Neuronal stem cell (in vitro differentiated cells): ENCODE measurements around the gene TNFSF15.

ENCODE experiments used
- DNase-seq: peaks from one replicate; pipeline ENCODE4 v3.0.0-alpha.2; 2013; ENCODE audit warnings: low spot score
- H2AFZ ChIP-seq: one replicate; pipeline ENCODE4 v1.6.1; 2013; ENCODE audit warnings: mild to moderate bottlenecking, low read length, inconsistent platforms
- H2AK5ac ChIP-seq: 2 replicates; pipeline ENCODE4 v1.6.1; 2013; ENCODE audit warnings: low read depth, mild to moderate bottlenecking, inconsistent platforms, low read length, moderate library complexity, mixed read lengths
- H2BK120ac ChIP-seq: 2 replicates; pipeline ENCODE4 v1.6.1; 2013; ENCODE audit warnings: low read depth, mild to moderate bottlenecking, inconsistent platforms, low read length, moderate library complexity, mixed read lengths
- H2BK12ac ChIP-seq: one replicate; pipeline ENCODE4 v1.6.1; 2013; ENCODE audit warnings: low read length, inconsistent platforms
- H2BK15ac ChIP-seq: 2 replicates; pipeline ENCODE4 v1.6.1; 2013; ENCODE audit warnings: mild to moderate bottlenecking, low read length, inconsistent platforms, mixed read lengths
- H2BK5ac ChIP-seq: one replicate; pipeline ENCODE4 v1.6.1; 2013; ENCODE audit warnings: inconsistent platforms, mild to moderate bottlenecking, low read length, moderate library complexity
- H3K14ac ChIP-seq: one replicate; pipeline ENCODE4 v1.6.1; 2013; ENCODE audit warnings: low read length, inconsistent platforms
- H3K18ac ChIP-seq: 2 replicates; pipeline ENCODE4 v1.6.1; 2013; ENCODE audit warnings: low read length, inconsistent platforms
- H3K23ac ChIP-seq: 2 replicates; pipeline ENCODE4 v1.6.1; 2013; ENCODE audit warnings: low read depth, mild to moderate bottlenecking, mixed read lengths, low read length, inconsistent platforms; ENCODE audit not compliant: poor library complexity
- H3K27ac ChIP-seq: replicated peaks from 3 replicates; pipeline ENCODE4 v1.5.1; 2013; ENCODE audit warnings: low read length, inconsistent platforms
- H3K27me3 ChIP-seq, 3 experiments: 2 replicates each; pipeline ENCODE4 v1.6.1; 2013; ENCODE audit warnings: low read length in 3 of 3, mild to moderate bottlenecking in 2 of 3, inconsistent platforms in 1 of 3, low read depth in 1 of 3, mixed read lengths in 1 of 3, moderate library complexity in 1 of 3; ENCODE audit not compliant: control insufficient read depth in 3 of 3, insufficient read depth in 3 of 3
- H3K36me3 ChIP-seq, 2 donors: replicated peaks in 1 of 2; 2 replicates each; pipeline ENCODE4 v1.6.1; 2013; ENCODE audit warnings: low read length in 2 of 2; ENCODE audit not compliant: control insufficient read depth in 2 of 2, insufficient read depth in 2 of 2
- H3K4ac ChIP-seq: 2 replicates; pipeline ENCODE4 v1.6.1; 2013; ENCODE audit warnings: inconsistent platforms, mild to moderate bottlenecking, low read length, moderate library complexity
- H3K4me1 ChIP-seq, 2 donors: 1 replicate in 1 of 2; 2 replicates in 1 of 2; pipeline ENCODE4 v1.6.1; 2013; ENCODE audit warnings: low read length in 2 of 2, low read depth in 1 of 2; ENCODE audit not compliant: control insufficient read depth in 2 of 2, insufficient read depth in 1 of 2
- H3K4me2 ChIP-seq: one replicate; pipeline ENCODE4 v1.6.1; 2013; ENCODE audit warnings: mild to moderate bottlenecking, low read length, inconsistent platforms; ENCODE audit not compliant: insufficient read depth, poor library complexity, severe bottlenecking
- H3K4me3 ChIP-seq, 2 donors: 2 replicates each; pipeline ENCODE4 v1.5.1; 2013; ENCODE audit warnings: low read length in 2 of 2, mild to moderate bottlenecking in 2 of 2, inconsistent platforms in 1 of 2, moderate library complexity in 1 of 2
- H3K79me1 ChIP-seq: one replicate; pipeline ENCODE4 v1.6.1; 2013; ENCODE audit warnings: low read depth, mild to moderate bottlenecking, inconsistent platforms, low read length, moderate library complexity
- H3K9ac ChIP-seq: one replicate; pipeline ENCODE4 v1.6.1; 2013; ENCODE audit warnings: mild to moderate bottlenecking, low read depth, low read length, inconsistent platforms; ENCODE audit not compliant: poor library complexity
- H3K9me3 ChIP-seq, 2 donors: replicated peaks in 1 of 2; 2 replicates each; pipeline versions ENCODE3 to v1.6.1; 2013; ENCODE audit warnings: low read length in 2 of 2, mild to moderate bottlenecking in 2 of 2, inconsistent platforms in 1 of 2, low read depth in 1 of 2, mixed read lengths in 1 of 2, moderate library complexity in 1 of 2; ENCODE audit not compliant: control insufficient read depth in 2 of 2, insufficient read depth in 1 of 2
- H4K8ac ChIP-seq: one replicate; pipeline ENCODE4 v1.6.1; 2013; ENCODE audit warnings: low read depth, mild to moderate bottlenecking, inconsistent platforms, low read length, moderate library complexity
- H4K91ac ChIP-seq: one replicate; pipeline ENCODE4 v1.6.1; 2013; ENCODE audit warnings: low read length, low read depth, mild to moderate bottlenecking, inconsistent platforms; ENCODE audit not compliant: poor library complexity
- WGBS, 2 donors: extraction: QIAGEN DNeasy Blood & Tissue Kit; methylation state at CpG; one replicate each; pipeline ENCODE4 v1.1.7; 2013; ENCODE audit warnings: missing lambda C conversion rate in 2 of 2, mixed read lengths in 1 of 2; ENCODE audit not compliant: insufficient read length in 2 of 2, insufficient replicate concordance in 1 of 2; ENCODE audit errors: extremely low coverage in 2 of 2; 5-methylcytosine and 5-hydroxymethylcytosine counted together

TNFSF15 gene

DNA sequence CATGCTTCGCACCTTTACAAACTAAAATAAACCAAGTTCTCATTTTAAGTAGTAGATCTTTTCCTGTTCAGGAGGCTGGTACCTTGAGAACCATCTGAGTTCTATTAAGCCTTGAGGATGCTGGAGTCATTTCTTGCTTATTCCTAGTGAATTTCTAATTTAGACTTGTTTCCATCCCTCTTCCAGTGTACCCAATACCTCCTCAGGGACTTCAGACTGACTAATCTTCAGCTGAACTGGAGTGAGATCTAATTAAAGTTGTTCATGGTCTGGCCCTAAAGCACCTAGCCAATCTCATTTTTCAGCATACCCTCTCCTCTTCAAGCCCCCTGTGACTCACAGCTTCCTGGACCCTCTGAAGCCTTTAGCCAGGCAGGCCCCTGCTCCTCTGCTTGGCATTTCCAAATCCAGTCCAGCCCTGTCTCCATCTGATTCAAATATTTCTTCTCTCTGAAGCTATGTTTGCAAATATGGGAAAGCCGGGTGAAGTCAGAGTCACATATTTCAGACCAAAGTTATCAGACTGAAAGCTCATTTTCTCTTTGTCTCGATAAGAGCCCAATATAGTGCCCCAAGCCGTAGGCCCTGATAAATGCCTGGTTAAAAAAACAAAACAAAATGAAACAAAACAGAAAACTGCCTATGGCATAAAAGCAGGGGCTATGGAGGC lies 19.4 kb upstream of the TNFSF15 start:
- no CpG with 5 or more reads among the region's 4 CpGs for WGBS, 2 donors
- H4K8ac ChIP-seq, result no peak overlapping the region
- no peak for DNase-seq
- no peaks in the 10 kb centered on the region for H3K79me1 ChIP-seq
- no peak overlapping the region for H3K4me2 ChIP-seq
- H3K27me3 ChIP-seq, result no peaks in the 10 kb centered on the region
- H3K27ac ChIP-seq, result no peak overlapping the region
- H3K14ac ChIP-seq, result no peak overlapping the region
- no peaks in the 10 kb centered on the region for H3K36me3 ChIP-seq
- no peak overlapping the region for H2AK5ac ChIP-seq
- H2AFZ ChIP-seq, result no peak overlapping the region
- H2BK5ac ChIP-seq, result no peak overlapping the region
- no peak overlapping the region for H3K4ac ChIP-seq
- H3K4me3 ChIP-seq, result no peak overlapping the region
- H3K9me3 ChIP-seq, result no peaks in the 10 kb centered on the region
- H2BK15ac ChIP-seq, result no peak overlapping the region
- H3K9ac ChIP-seq, result no peak overlapping the region
- no peak overlapping the region for H4K91ac ChIP-seq
- no peak overlapping the region for H3K23ac ChIP-seq
- H2BK12ac ChIP-seq, result no peak overlapping the region
- H2BK120ac ChIP-seq, result no peak overlapping the region
- no peaks in the 10 kb centered on the region for H3K4me1 ChIP-seq
- no peak overlapping the region for H3K18ac ChIP-seq

DNA sequence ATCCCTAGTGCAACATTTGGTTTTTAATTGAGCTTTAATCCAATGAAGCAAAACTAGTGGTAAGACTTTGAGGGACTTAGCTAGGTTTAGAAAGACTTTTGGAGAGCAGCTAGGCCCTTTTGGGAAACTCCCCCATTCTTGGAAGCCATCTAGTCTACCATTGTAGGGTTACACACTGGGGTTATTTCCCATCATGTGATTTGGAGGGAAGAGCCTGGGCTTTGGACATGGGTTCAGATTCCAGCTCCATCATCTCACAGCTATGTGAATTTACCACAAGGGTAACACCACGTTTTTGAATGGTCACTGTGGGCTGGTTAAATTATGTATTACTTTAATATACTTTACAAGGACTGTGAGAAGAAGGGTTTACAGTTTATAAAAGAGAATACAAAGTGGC lies 18.3 kb upstream of the TNFSF15 start:
- no peak overlapping the region for H3K23ac ChIP-seq
- no peak overlapping the region for H2BK5ac ChIP-seq
- H3K27me3 ChIP-seq, result no peaks in the 10 kb centered on the region
- no peak overlapping the region for H3K4ac ChIP-seq
- WGBS, 2 donors, result no CpG with 5 or more reads among the region's 1 CpG
- no peak overlapping the region for H2AFZ ChIP-seq
- no peaks in the 10 kb centered on the region for H3K9me3 ChIP-seq
- H2BK120ac ChIP-seq, result no peak overlapping the region
- H3K36me3 ChIP-seq, result no peaks in the 10 kb centered on the region
- no peak overlapping the region for H3K18ac ChIP-seq
- no peak overlapping the region for H2BK12ac ChIP-seq
- no peak overlapping the region for H2AK5ac ChIP-seq
- H4K91ac ChIP-seq, result no peak overlapping the region
- DNase-seq, result no peak
- no peak overlapping the region for H3K14ac ChIP-seq
- no peak overlapping the region for H2BK15ac ChIP-seq
- H3K27ac ChIP-seq, result no peak overlapping the region
- no peaks in the 10 kb centered on the region for H3K4me1 ChIP-seq
- H3K79me1 ChIP-seq, result no peaks in the 10 kb centered on the region
- no peak overlapping the region for H3K4me3 ChIP-seq
- H3K4me2 ChIP-seq, result no peak overlapping the region
- no peak overlapping the region for H4K8ac ChIP-seq
- H3K9ac ChIP-seq, result no peak overlapping the region

DNA sequence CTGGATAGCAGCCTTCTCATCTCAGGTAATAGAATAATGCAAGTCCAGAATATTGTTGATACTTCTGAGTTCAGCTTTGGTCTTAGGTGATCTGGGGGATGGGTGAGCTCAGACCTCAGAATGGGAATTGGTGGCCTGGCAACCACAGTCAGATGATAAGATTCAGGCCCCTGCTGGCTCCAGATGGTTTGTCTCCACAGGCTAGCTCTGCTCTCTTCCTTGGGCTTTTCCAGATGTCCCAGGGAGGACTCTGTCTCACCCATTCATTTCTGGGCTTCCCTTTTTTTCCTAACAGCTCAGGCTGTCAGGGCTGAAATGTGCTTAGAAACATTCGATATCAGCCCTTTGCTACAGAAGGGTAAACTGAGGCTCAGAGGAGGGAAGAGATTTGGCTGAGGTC lies 17.6 kb upstream of the TNFSF15 start:
- Histone ChIP-seq H3K4me2 (no peak overlapping the region), H3K14ac (no peak overlapping the region), H3K23ac (no peak overlapping the region), H3K79me1 (no peaks in the 10 kb centered on the region), H4K8ac (no peak overlapping the region), H3K4ac (no peak overlapping the region), H2BK15ac (no peak overlapping the region), H3K27me3 (no peaks in the 10 kb centered on the region), H3K27ac (no peak overlapping the region), H4K91ac (no peak overlapping the region), H2BK120ac (no peak overlapping the region), H3K36me3 (no peaks in the 10 kb centered on the region), H2BK5ac (no peak overlapping the region), H3K4me3 (no peak overlapping the region), H3K18ac (no peak overlapping the region), H3K9me3 (no peaks in the 10 kb centered on the region), H2BK12ac (no peak overlapping the region), H3K9ac (no peak overlapping the region), H2AK5ac (no peak overlapping the region), H3K4me1 (no peaks in the 10 kb centered on the region), H2AFZ (no peak overlapping the region)
- no CpG with 5 or more reads among the region's 1 CpG for WGBS, 2 donors
- DNase-seq, result no peak

DNA sequence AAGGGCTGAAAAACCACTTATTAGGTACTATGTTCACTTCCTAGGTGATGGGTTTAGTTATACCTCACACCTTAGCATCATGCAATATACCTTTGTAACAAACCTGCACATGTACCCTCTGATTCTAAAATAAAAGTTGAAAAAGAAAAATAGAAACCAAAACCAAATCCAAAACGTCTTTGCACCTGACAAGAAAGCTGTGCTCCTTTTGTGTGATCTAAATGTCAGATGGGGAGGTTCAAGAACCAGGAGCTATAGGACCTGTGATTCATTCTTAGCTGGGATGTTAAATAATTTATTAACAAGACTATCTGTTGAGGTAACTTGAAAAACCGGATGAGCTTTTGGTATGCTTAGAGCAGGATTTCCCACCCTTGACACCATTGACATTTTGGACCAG lies 16.9 kb upstream of the TNFSF15 start:
- no CpG with 5 or more reads among the region's 2 CpGs for WGBS, 2 donors
- Histone ChIP-seq H2BK120ac (no peak overlapping the region), H3K4me3 (no peak overlapping the region)

More for the DNA sequence above, 16.9 kb upstream of the TNFSF15 start:
- no peak overlapping the region for H3K9ac ChIP-seq
- H3K4me2 ChIP-seq, result no peak overlapping the region
- no peak overlapping the region for H2AK5ac ChIP-seq
- no peak for DNase-seq
- no peaks in the 10 kb centered on the region for H3K4me1 ChIP-seq
- H3K27ac ChIP-seq, result no peak overlapping the region
- H3K9me3 ChIP-seq, result no peaks in the 10 kb centered on the region
- H4K8ac ChIP-seq, result no peak overlapping the region
- no peak overlapping the region for H4K91ac ChIP-seq
- no peak overlapping the region for H3K18ac ChIP-seq
- H2BK5ac ChIP-seq, result no peak overlapping the region
- no peaks in the 10 kb centered on the region for H3K36me3 ChIP-seq
- no peak overlapping the region for H3K23ac ChIP-seq
- H3K14ac ChIP-seq, result no peak overlapping the region
- H2AFZ ChIP-seq, result no peak overlapping the region
- H2BK12ac ChIP-seq, result no peak overlapping the region
- no peak overlapping the region for H2BK15ac ChIP-seq
- no peak overlapping the region for H3K4ac ChIP-seq
- no peaks in the 10 kb centered on the region for H3K27me3 ChIP-seq
- H3K79me1 ChIP-seq, result no peaks in the 10 kb centered on the region
